Tibial nerve (tissue), 4 donors: ENCODE results near the gene PSMA5.

Source experiments
- CTCF ChIP-seq, 5 experiments: fragments of 200-600 bp in 3 of 5; fragments of 450-650 bp in 2 of 5; sonication (generic) in 3 of 5; IDR thresholded peaks; one replicate each; pipeline ENCODE4 v1.5.1; 2016 to 2019; ENCODE audit warnings: antibody characterized with exemption in 5 of 5, mild to moderate bottlenecking in 3 of 5, moderate library complexity in 2 of 5
- EP300 ChIP-seq, 2 donors: sonication (generic); formaldehyde crosslinking; IDR thresholded peaks; one replicate each; pipeline ENCODE4 v1.6.1; 2017; ENCODE audit warnings: antibody characterized with exemption in 2 of 2, mild to moderate bottlenecking in 1 of 2
- POLR2A ChIP-seq, 2 donors: fragments of 450-650 bp; IDR thresholded peaks; one replicate each; pipeline ENCODE4 v1.6.1; 2017; ENCODE audit warnings: antibody characterized with exemption in 2 of 2, mild to moderate bottlenecking in 2 of 2, moderate library complexity in 2 of 2

- TF ChIP-seq CTCF (IDR thresholded peaks at IDR 0.05) (no peak), POLR2A (IDR thresholded peaks at IDR 0.05) (no peak), EP300 (IDR thresholded peaks at IDR 0.05) (peak in 1 of 2 donors; percentile 79)
Measured at GRCh38 chr1:109371341-109371739, 54.9 kb downstream of the PSMA5 start.
